Middle frontal gyrus (tissue), 1 donor: ENCODE results near the gene ARL4A.
"Not testable (repeated sequence)": the region's sequence is repeated elsewhere in the genome, so short reads cannot be mapped to it uniquely, and the experiment has no call there.

Experiments used
- DNase-seq: peaks from one replicate; pipeline ENCODE4 v3.0.0-alpha.2; 2015; ENCODE audit warnings: low spot score; ENCODE audit errors: extremely low spot score

ARL4A gene

DNA sequence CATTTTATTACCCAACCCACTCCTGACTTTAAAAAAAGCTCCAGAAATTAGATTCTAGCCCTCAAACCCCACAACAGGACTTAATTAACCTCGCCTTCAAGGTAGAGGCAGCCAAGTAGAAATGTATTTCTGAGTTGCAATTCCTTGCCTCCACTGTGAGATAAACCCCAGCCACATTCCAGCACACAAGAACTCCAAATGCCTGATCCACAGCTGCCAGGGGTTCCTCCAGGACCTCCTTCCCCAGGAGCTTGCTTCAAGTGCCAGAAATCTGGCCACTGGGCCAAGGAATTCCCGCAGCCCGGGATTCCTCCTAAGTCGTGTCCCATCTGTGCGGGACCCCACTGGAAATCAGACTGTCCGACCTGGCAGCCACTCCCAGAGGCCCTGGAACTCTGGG is 25.9 kb upstream of the ARL4A start:
- no peak for DNase-seq

- DNase-seq, result no peak
Measured at GRCh38 chr7:12670000-12670729, 17.3 kb upstream of the ARL4A start.

GRCh38 chr7:12670743-12671520 is 16.5 kb upstream of the ARL4A start:
- DNase-seq, result no peak

DNA sequence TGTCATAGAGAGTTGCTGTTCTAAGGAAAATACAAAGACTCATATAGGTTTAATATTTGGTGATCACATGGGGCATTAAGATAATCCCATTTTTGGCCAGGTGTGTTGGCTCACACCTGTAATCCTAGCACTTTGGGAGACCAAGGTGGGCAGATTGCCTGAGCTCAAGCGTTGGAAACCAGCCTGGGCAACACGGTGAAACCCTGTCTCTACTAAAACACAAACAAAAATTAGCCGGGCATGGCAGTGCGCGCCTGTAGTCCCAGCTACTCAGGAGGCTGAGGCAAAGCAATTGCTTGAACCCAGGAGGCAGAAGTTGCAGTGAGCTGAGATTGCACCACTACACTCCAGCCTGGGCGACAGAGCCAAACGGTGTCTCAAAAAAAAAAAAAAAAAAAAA is 14.0 kb upstream of the ARL4A start:
- DNase-seq, result not testable (repeated sequence)

DNA sequence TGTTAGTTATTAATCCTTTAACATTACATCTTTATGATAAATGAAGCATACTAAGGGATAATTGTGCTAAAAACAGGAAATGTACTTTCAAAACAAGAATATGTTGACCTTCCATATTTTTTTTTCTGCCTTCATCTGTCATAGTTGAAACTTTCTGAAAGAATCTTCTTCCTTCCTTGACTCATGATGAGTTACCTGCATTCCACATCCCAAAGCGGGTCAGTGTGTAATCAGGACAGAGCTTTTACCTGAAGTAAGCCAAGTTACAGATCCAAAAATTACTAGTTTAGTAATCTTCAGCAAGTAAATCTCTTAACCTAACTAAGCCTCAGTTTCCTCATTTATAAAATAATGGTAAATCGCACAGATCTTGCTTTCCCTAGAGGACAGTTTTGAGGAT is 13.4 kb upstream of the ARL4A start:
- DNase-seq, result no peak

DNA sequence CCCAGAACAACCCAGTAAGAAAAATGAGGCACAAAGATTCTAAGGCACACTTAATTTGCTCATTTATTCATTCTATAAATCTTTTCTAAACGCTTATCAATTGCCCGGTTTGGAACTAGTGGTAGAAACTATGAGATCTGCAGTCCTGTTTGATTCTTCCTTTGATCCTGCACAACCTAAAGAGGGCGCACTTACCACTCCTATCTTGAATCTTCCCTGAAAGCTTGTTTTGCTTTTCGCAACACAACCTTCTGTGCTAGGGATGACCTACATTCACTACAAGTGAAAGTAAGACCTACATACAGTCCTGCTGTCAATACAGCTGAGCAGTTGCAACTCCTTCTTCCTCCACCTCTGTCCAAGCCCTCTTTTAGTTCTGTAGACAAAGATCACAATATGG is 12.6 kb upstream of the ARL4A start:
- DNase-seq, result no peak

- no peak for DNase-seq
Measured at GRCh38 chr7:12683678-12684585, 3.5 kb upstream of the ARL4A start.

DNA sequence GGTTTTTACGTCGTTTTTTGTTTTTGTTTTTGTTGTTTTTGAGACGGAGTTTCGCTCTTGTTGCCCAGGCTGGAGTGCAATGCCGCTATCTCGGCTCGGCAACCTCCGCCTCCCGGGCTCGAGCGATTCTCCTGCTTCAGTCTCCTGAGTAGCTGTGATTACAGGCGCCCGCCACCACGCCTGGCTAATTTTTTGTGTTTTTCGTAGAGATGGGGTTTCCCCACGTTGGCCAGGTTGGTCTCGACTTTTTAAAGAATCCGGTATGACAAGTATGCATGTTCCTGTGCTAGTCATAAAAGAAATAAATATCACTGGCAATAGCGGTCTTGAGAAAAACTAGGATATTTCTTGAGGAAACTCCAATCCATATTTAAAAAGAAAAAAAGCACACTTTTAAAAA is 2.7 kb upstream of the ARL4A start:
- no peak for DNase-seq

DNA sequence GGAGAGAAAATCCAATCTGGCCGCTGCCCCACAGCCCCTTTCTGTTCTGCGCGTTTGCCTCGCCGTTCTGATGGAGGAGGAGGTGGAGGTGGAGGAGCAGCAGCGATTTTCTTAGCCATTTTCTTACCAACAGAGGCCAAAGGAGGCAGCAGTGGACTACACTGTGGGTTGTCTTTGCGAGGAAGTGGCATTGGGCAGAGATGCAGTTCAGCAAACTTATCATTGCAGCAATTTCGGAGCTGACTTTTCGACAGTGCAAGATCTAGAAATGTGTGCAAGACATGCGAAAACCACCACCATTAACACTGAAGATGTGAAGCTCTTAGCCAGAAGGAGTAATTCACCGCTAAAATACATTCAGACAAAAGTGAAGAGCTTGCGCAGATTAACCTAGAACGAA is 1.9 kb upstream of the ARL4A start:
- no peak for DNase-seq

- peak; percentile 67 for DNase-seq
Measured at GRCh38 chr7:12686234-12686890, 1.1 kb upstream of the ARL4A start.

DNA sequence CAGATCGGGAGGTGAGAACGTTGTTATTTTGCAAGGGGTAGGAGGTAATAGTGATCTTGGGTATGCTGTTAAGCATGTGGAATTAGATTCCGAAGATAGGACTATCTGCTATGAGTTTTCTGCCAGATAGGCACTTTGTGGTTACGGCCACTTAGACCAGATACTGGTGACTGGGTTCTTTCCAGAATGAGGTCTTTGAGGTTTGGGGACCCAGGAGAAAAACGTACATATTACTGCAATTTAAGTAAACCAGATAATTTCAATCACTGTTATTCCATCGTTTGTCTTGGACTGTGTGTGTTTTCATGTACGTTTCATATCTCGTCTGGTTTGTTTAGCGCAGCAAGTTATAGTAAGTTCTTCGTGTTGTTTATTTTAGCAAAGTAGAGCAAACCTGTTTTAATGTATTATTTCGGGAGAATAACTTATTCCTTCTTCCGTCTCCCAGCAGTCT is 312 bp downstream of the ARL4A start:
- DNase-seq, result no peak

- not testable (repeated sequence) for DNase-seq
Measured at GRCh38 chr7:12688485-12689170, 1.2 kb downstream of the ARL4A start.

- no peak for DNase-seq
Measured at GRCh38 chr7:12689451-12689850, 2.0 kb downstream of the ARL4A start.

GRCh38 chr7:12690041-12690878 is 2.8 kb downstream of the ARL4A start:
- no peak for DNase-seq

DNA sequence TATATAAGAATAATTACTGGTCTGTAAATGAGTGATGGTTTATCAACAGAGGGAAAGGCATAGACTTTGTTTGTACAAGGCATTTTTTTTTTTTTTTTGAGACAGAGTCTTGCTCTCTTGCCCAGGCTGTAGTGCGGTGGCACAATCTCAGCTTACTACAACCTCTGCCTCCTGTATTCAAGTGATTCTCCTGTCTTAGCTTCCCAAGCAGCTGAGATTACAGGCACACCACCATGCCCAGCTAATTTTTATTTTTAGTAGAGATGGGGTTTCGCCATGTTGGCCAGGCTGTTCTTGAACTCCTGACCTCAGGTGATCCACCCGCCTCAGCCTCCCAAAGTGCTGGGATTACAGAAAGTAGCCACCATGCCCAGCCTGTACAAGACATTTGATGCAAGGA is 4.0 kb downstream of the ARL4A start:
- DNase-seq, result not testable (repeated sequence)

- no peak for DNase-seq
Measured at GRCh38 chr7:12692035-12692434, 4.6 kb downstream of the ARL4A start.

- DNase-seq, result no peak
Measured at GRCh38 chr7:12692479-12693259, 5.2 kb downstream of the ARL4A start.

DNA sequence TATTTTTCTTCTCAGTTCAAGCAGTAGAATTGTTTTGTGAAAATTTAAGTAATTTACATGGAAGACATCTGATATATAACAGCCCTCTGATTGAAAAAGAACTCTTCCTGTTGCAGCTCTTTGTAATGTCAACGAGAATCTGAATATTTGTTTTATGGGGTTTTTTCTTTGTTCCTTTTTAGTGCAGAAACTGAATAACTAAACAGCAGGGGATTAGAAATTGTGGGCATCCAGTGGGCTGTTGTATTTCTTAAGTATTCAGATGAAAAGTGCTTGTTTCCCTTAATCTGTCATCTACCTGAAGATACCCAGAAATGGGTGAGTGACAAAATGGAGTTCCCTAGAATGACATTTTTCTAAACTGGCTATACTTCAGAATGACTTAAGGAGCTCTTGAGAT is 7.4 kb downstream of the ARL4A start:
- DNase-seq, result no peak

DNA sequence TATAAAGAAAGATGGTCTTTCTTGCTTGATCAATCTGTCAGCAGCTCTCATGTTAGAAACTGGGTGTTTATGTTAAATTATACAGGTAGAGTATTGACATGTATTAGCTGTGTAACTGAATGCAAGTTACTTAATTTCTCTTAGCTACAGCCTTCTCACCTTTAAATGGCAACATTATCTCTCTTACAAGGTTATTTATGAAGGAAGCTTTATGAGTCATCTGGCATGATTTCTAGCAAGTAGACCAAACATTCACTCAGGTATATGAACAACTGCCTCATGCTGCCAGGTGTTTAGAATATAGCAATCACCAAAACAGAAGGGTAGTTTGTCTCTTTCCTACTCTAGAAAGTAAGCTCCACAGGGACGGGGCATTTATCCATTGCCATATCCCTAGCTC is 8.5 kb downstream of the ARL4A start:
- DNase-seq, result no peak
